Neural crest cell (in vitro differentiated cells): ENCODE results near the gene ZNF30. TPM values are rescaled to one million over a fixed set of nuclear protein-coding genes. Genes with fewer than 3 reads are reported as not detected.

ENCODE experiments used
- DNase-seq: peaks from one replicate; pipeline ENCODE4 v3.0.0; 2021; ENCODE audit warnings: low read depth, mixed read lengths, low spot score
- H3K27ac Mint-ChIP-seq: one replicate; pipeline ENCODE4 v1.8.0; 2021; ENCODE audit warnings: mild to moderate bottlenecking, mixed read lengths; ENCODE audit not compliant: unreplicated experiment
- H3K27me3 Mint-ChIP-seq: 2 replicates; pipeline ENCODE4 v1.8.0; 2021; ENCODE audit warnings: low read depth, mild to moderate bottlenecking, mixed read lengths
- H3K36me3 Mint-ChIP-seq: 2 replicates; pipeline ENCODE4 v1.8.0; 2021; ENCODE audit warnings: low read depth, mild to moderate bottlenecking, mixed read lengths
- H3K4me1 Mint-ChIP-seq: 2 replicates; pipeline ENCODE4 v1.8.0; 2021; ENCODE audit warnings: mixed read lengths
- H3K4me3 Mint-ChIP-seq: one replicate; pipeline ENCODE4 v1.8.0; 2021; ENCODE audit warnings: mild to moderate bottlenecking, mixed read lengths
- H3K9me3 Mint-ChIP-seq: 2 replicates; pipeline ENCODE4 v1.8.0; 2021; ENCODE audit warnings: mixed read lengths
- total RNA-seq: library from RNA; stranded (reverse); gene quantifications from 2 replicates; pipeline ENCODE4 v1.2.1, GENCODE V29; 2021
- TF ChIP-seq, protein P1 (sequence below): fragments of 200-600 bp; sonication (generic); conservative IDR thresholded peaks from 2 replicates; pipeline ENCODE4 v1.5.0; 2021; ENCODE audit warnings: antibody characterized with exemption, mild to moderate bottlenecking

ZNF30 gene
- total RNA-seq, 1 donor from 2014 or later = 7.2 TPM

GRCh38 chr19:34974646-34975045 lies 47.9 kb downstream of the ZNF30 start:
- no peaks in the 10 kb centered on the region for H3K9me3 Mint-ChIP-seq
- H3K4me3 Mint-ChIP-seq = no peak overlapping the region
- H3K27me3 Mint-ChIP-seq = peaks cover 9% of the 10 kb centered on the region
- H3K27ac Mint-ChIP-seq = no peak overlapping the region
- no peaks in the 10 kb centered on the region for H3K36me3 Mint-ChIP-seq
- TF ChIP-seq, protein P1, sequence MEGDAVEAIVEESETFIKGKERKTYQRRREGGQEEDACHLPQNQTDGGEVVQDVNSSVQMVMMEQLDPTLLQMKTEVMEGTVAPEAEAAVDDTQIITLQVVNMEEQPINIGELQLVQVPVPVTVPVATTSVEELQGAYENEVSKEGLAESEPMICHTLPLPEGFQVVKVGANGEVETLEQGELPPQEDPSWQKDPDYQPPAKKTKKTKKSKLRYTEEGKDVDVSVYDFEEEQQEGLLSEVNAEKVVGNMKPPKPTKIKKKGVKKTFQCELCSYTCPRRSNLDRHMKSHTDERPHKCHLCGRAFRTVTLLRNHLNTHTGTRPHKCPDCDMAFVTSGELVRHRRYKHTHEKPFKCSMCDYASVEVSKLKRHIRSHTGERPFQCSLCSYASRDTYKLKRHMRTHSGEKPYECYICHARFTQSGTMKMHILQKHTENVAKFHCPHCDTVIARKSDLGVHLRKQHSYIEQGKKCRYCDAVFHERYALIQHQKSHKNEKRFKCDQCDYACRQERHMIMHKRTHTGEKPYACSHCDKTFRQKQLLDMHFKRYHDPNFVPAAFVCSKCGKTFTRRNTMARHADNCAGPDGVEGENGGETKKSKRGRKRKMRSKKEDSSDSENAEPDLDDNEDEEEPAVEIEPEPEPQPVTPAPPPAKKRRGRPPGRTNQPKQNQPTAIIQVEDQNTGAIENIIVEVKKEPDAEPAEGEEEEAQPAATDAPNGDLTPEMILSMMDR = no peak
- peaks cover 10% of the 10 kb centered on the region for H3K4me1 Mint-ChIP-seq
- no peak for DNase-seq

GRCh38 chr19:34975056-34975455 lies 48.4 kb downstream of the ZNF30 start:
- peaks cover 9% of the 10 kb centered on the region for H3K27me3 Mint-ChIP-seq

DNA sequence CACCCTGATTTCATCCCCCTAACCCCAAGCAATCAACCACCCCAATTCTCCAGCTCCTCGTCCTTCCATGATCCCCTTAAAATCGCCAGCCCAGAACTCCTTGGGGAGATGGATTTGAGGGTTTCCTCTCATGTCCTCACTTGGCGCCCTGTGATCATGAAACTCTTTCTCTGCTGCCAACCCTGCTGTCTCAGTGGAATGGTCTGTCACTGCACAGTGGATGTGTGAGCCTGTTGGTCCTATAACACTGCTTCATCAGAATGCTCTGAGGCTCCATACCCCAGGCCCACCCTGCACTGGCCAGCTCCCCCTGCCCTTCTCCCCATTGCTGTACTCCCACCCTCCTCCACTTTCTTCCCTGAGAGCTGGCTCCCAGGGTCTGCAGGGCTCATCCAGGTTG lies 49.9 kb downstream of the ZNF30 start:
- no peak overlapping the region for H3K4me3 Mint-ChIP-seq
- TF ChIP-seq, protein P1 = no peak
- H3K27ac Mint-ChIP-seq = no peak overlapping the region
- H3K36me3 Mint-ChIP-seq = no peaks in the 10 kb centered on the region
- peaks cover 10% of the 10 kb centered on the region for H3K4me1 Mint-ChIP-seq
- H3K9me3 Mint-ChIP-seq = no peaks in the 10 kb centered on the region
- DNase-seq = no peak
- peaks cover 9% of the 10 kb centered on the region for H3K27me3 Mint-ChIP-seq

More at GRCh38 chr19:34975056-34975455, 48.4 kb downstream of the ZNF30 start:
- TF ChIP-seq, protein P1 = no peak
- no peaks in the 10 kb centered on the region for H3K9me3 Mint-ChIP-seq
- H3K27ac Mint-ChIP-seq = no peak overlapping the region
- no peak for DNase-seq
- H3K36me3 Mint-ChIP-seq = no peaks in the 10 kb centered on the region
- no peak overlapping the region for H3K4me3 Mint-ChIP-seq
- H3K4me1 Mint-ChIP-seq = peaks cover 10% of the 10 kb centered on the region

DNA sequence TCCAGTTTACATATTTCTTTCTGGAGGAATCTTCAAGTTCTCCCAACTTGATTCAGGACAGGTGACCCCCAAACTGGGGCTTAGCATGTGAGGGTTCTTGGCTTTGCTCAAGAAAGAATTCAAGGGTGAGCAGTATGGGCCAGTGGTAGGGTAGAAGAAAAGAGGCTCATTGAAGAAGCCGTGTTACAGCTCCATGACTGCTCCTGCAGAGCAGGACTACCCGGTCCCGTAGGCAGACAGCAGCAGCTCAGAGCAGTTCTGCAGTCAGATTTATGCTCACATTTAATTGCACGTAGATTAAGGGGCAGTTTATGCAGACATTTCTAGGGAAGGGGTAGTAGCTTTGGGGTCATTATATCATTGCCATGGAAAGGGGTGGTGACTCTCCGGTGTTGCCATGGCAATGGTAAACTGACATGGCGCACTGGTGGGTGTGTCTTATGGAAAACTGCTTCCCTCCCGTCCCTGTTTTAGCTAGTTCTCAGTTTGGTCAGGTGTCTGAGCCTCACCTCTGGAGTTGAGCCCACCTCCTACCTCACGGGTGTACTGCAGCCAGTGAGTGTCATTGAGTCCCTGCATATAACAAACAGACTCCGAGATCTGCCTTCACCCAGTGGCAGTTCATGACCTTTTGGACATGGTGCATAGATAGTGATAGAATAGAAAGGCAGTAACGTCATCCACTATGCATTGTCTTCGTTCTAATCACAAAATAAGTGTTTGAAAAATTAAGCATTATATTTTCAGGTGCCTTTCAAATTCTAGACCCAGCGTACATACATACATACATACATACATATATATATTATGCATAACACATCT lies 53.3 kb downstream of the ZNF30 start:
- Mint-ChIP-seq H3K27me3 (peaks cover under 1% of the 10 kb centered on the region), H3K4me1 (peaks cover under 1% of the 10 kb centered on the region), H3K4me3 (no peak overlapping the region), H3K36me3 (no peaks in the 10 kb centered on the region), H3K9me3 (peaks cover 3% of the 10 kb centered on the region), H3K27ac (no peak overlapping the region)
- TF ChIP-seq, protein P1 = no peak
- no peak for DNase-seq

DNA sequence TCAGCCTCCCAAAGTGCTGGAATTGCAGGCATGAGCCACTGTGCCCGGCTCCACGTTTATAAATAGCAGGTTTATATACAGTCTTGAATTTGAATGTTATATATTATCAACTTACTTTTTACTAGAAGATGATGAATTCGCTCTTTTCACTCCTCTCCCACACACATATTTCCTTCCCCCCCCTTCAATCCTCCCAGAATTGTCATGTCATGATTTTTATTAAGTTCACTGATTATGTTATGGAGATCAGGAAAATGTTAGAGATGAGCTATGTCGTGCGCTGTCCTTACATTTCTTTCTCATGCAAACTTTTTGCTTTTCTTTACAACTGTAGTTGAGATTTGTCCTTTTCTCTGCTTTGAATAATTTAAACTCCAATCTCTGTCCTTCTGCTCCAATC lies 55.6 kb downstream of the ZNF30 start:
- DNase-seq = no peak
- TF ChIP-seq, protein P1 = no peak
- no peak overlapping the region for H3K27ac Mint-ChIP-seq
- H3K4me1 Mint-ChIP-seq = peaks cover 10% of the 10 kb centered on the region
- H3K9me3 Mint-ChIP-seq = peaks cover 3% of the 10 kb centered on the region
- no peaks in the 10 kb centered on the region for H3K36me3 Mint-ChIP-seq
- no peaks in the 10 kb centered on the region for H3K27me3 Mint-ChIP-seq
- no peak overlapping the region for H3K4me3 Mint-ChIP-seq
